ELR (cell line): ENCODE results near the gene ATG5.

Experiments
- DNase-seq: peaks from one replicate; pipeline ENCODE4 v3.0.0-alpha.2; 2015; ENCODE audit warnings: low read depth

Gene ATG5

DNA sequence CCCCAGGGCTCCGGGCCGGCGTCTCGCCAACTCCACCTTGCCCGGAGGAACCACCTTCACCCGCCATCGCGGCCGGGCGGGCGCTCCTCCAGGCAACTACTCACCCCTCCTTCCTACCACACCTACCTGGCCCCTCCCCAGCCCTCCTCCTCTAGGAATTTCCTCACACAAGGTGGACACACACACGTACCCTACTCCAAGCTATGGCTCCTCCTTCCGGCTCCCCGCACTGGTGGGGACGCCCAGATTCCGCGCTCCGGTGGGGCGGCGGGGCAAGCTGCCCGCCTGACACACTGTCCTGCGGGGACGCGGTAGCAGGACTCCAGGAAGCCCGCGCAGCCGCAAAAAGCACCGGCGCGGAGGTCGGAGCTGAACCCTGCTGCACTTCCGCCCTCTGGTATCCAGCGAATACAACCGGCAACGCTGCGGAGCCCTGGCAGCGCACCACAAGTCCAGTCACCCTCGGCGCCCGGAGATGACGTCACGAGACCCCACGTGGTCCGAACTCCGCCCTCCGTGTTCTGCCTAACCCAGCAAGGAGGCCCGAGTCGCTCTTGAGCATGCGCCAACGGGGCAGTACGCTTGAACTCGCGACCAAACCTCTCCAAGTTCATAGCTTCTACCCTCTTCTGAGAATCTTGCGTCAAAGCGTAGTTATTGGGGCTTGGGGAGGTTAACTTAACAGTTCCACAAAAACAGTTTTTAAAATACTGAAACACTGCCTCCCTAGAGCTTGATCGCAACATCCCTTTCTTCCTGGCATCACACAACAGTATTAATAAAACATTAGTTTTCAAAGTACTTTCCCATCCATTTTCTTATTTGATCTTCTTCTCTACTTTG lies at the start of gene ATG5:
ATG5 (minus strand) TSS at position 425 of the 843 bp plus-strand sequence. CDS start 9,552 bp downstream, outside the sequence.
- peak; percentile 99 for DNase-seq

DNA sequence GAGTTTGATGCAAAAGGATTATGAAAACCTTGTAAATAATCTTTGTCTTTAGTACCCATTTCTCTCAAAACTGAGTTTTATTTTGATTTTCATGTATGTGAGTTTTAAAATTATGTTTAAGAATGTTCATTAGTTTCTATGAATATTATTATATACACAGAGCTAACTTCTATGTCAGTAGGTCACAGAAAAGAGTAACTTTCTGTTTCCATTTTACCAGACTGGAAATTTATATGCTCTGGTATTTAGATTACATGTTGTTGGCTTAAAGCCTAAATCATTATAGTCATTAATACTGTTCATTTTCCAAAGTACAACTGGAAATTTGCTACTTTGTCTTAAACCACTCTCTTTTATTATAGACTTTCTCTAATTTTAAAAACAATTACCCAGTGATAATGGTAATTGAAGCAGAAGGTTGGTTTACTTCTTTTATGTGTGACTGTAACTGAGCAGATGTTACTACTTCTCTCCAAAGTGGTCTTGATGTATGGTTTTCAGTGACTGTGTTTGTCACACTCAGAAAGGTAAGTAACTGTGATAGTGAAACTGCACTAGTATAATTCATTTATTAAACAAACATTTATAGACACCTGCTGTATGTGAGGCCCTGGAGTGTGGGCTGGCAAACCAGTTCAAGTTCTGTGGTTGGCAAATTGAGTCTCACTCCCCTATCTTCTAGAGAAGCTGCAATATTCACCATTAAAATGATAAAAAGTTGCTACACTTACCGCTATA lies 48.1 kb upstream of the ATG5 start:
- DNase-seq, result no peak

- DNase-seq, result no peak
These were observed 47.4 kb upstream of the ATG5 start for GRCh38 chr6:106372838-106373501.

DNA sequence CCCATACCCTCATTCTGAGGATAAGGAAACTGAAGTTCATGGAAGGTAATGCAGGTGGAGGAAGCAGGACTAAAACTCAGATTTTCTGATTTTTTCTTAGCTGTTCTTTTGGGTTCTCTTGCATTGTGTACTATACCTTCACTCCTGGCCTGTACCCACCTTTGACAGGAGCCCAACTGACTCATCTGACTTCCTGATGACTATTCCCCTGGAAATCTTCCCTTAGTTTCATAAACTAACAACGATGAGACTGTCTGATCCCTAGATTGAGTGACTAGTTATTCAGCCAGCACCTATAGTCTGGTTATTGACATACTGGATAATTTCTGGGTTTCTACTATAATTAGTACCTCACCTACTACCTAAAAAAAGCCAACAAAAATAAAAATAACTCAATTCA lies 45.1 kb upstream of the ATG5 start:
- DNase-seq, result peak; percentile 42

GRCh38 chr6:106369739-106370138 lies 44.2 kb upstream of the ATG5 start:
- DNase-seq, result no peak

GRCh38 chr6:106363401-106364138 lies 38.0 kb upstream of the ATG5 start:
- DNase-seq, result peak; percentile 29

DNA sequence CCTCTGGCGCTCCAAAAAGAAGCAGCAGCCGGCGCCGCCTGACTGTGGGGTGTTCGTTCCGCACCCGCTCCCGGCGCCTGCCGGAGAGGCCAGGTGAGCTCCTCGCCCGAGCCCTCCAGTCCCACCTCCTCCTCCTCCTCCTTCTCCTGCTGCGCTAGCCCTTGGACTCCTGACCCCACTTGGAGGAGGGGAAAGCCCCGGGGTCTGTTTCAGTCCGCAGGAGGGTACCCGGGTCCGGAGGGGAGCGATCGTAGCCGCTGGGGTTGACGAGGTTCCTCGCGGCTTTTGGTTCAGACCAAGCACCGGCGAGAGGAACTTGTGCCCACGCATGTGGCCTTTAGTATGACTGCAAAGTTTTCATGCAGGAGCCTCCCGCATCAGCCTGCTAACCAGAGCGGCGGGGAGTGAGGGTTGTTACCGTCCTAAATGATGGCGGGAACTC lies 35.5 kb upstream of the ATG5 start:
- no peak for DNase-seq

GRCh38 chr6:106360410-106360988 lies 34.9 kb upstream of the ATG5 start, which contains the start of gene CRYBG1:
CRYBG1 (plus strand) TSS chr6:106360717; CDS start chr6:106360909, 192 bp downstream.
- DNase-seq, result peak; percentile 50

DNA sequence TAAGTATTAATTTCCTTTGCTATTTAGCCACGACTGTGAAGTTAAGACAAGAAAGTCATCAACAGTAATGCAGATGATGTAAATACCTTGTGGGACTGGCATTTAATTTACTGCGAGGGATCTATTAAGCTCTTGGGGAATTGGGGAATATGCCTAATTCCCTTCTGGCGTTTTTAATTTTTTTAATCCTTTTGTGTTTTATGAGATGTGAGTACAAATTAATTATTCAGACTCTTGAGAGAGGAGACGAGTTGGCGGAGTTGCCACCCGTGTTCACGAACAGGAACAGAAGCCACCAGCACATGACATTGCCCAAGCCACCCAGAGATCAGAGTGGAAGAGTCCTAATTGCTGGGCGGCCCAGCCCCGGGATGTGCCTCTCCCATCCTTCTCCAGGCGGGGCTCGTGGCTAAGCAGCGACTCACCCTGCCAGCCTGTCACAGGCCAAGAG lies 34.4 kb upstream of the ATG5 start:
- DNase-seq, result no peak

DNA sequence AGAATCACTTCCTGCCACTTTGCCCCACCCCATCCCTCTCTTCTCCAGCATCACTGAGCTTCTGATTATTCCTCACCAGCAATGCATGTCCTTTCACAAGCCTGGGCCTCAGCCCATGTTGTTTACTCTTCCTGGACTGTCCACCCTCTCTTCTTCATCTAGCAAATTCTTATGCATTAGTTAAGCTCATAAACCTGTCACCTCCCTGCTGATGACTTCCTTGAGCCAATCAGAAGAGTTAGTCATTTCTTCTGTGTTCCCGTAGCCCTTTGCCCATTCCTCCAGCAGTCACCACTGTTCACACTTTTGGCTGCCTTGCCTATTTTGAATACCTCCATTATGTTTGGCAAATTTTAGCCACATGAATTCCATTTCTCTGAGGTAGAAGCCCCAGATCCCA lies 30.8 kb upstream of the ATG5 start:
- no peak for DNase-seq

DNA sequence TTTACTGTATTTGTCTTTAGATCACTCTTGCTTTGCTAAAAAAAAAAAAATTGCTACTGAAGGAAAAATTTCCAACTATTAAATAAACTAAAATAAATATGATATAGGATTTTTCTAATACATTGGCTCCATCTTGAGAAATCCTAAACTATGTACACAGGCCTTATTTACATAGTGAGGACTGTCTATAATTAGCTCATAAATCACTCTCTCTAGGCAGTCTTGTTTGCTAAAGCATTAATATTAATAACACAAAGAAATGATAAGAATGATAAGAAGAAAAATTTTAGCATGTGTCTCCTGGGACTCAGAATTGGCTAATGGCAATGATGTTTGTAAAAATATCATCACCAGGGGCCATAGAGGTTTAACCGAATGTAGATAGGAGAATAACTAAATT lies 21.7 kb upstream of the ATG5 start:
- DNase-seq, result no peak

GRCh38 chr6:106339334-106340029 lies 13.9 kb upstream of the ATG5 start:
- peak; percentile 91 for DNase-seq

DNA sequence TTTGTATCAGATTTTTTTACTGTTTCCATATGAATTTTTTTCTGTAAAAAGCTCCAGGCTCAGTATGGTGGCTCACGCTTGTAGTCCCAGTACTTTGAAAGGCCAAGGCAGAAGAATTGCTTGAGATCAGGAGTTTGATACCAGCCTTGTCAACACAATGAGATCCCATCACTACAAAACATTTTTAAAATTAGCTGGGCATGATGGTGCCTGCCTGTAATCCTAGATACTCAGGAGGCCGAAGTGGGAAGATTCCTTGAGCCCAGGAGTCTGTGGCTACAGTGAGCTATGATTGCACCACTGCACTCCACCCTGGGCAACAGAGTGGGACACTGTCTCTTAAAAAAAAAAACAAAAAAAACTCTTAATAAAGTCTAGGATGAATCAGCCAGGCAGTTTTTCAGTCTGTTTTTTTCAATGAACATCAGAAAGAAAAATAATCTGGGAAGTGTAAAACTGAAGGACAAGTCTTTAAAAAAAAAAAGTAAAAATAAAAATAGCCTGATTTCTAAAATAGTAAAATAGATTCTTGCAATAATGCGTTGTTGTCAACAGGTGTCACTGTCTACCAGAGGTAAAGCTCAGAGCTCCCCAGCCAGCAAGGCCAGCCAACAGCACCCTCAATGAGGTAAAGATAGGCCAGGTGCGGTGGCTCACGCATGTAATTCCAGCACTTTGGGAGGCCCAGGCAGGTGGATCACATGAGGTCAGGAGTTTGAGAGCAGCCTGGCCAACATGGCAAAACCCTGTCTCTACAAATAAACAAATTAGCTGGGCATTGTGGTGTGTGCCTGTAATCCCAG lies 9.3 kb upstream of the ATG5 start:
- peak; percentile 72 for DNase-seq

- DNase-seq, result peak; percentile 27
These were observed 729 bp downstream of the ATG5 start for GRCh38 chr6:106324726-106325335.

- no peak for DNase-seq
These were observed 3.6 kb downstream of the ATG5 start for GRCh38 chr6:106321940-106322339.

- no peak for DNase-seq
These were observed 6.7 kb downstream of the ATG5 start for GRCh38 chr6:106318851-106319250.

GRCh38 chr6:106318061-106318460 lies 7.5 kb downstream of the ATG5 start:
- no peak for DNase-seq

DNA sequence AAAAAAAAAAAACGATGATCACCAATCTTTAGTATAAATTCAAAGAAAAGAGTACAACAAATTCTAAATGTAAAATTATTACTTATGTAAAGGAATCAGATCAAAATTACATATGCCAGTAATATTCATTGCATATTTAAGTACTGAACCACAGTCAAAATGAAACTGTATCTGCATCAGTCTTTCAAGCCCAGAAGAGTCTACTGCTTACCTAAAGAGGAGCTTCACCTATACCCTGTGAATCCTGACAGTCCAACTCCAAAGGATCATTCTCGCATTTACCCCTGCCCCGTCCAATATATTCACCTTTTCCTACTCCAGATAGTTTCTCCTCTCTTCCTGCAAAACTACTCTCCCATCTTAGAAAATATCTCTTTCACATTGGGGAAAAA lies 9.2 kb downstream of the ATG5 start:
- no peak for DNase-seq

DNA sequence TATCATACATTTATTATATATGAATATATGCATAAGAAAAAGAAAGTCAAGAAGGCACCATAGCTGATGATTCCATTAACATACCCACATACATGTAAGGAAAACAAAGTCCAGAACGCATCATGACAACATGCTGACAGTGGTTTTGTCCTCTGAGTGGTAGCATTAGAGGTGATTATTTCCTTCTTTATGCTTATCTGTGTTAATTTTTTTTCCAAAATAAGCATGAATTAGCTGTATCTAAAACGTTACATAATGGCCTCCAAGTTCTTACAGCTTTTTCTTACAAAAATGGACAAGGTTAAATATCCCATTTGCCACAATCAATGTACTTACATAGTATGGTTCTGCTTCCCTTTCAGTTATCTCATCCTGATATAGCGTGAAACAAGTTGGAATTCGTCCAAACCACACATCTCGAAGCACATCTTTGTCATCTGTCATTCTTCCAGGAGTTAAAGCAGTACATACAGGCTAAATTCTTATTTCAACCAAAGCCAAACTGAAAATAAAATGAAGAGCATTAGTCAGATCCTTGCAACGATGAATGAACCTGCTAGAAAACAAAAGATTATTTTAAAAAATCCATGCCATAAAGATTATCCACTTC lies 9.7 kb downstream of the ATG5 start:
- DNase-seq, result peak; percentile 10
